HG02610 (cell line): ENCODE data around the gene DIP2A.
A peak's percentile ranks its signal among the peaks of the same experiment; 100 is the strongest.

Experiments used
- ATAC-seq: cut with Tn5 transposase; IDR thresholded peaks from one replicate; pipeline ENCODE4 v1.9.1; 2021; ENCODE audit warnings: mild to moderate bottlenecking, moderate library complexity; ENCODE audit not compliant: unreplicated experiment

Gene DIP2A

GRCh38 chr21:46480466-46480865, 21.8 kb downstream of the DIP2A start:
- ATAC-seq = no peak

- ATAC-seq = no peak
These were observed 23.6 kb downstream of the DIP2A start for GRCh38 chr21:46482225-46482845.

DNA sequence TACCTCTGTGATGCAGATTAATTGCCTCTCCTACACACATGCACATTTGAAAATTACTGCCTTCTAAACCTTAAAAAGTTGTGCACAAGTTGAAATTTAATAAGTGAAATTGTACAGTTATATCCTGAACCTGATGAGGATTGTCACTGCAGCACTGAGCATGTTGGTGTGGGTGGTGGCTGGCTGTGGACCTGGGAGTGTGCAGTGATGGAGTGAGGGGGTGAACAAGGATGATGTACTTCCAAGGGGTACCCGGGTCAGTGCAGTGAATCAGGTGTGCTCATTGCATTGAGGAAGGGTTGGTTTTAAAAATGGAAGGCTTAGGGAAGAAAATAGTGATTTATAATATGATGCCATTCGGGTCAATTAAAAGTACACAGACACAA, 24.1 kb downstream of the DIP2A start:
- ATAC-seq = no peak

- ATAC-seq = no peak
These were observed 24.9 kb downstream of the DIP2A start for GRCh38 chr21:46483300-46484295.

- no peak for ATAC-seq
These were observed 27.9 kb downstream of the DIP2A start for GRCh38 chr21:46486481-46487126.

GRCh38 chr21:46489162-46489663, 30.5 kb downstream of the DIP2A start:
- ATAC-seq = no peak

- no peak for ATAC-seq
These were observed 31.1 kb downstream of the DIP2A start for GRCh38 chr21:46489800-46490199.

DNA sequence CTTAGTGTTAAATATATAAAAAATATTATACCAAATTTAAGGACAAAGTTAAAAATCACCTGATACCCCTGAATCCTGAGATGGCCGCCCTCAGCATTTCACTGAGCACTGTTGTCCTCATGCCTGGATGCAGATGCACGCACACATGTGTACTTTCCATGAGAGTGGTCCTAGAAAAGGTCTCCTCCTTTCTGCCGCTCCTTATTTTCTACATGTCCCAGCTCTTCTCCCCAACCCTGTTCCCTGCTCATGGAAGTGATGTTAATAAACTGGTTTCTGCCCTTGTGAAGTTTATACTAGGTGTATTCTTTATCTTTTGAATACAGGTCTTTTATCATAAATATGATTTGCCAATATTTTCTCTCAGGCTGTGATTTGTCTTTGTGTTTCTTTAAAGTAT, 32.9 kb downstream of the DIP2A start:
- ATAC-seq = no peak

DNA sequence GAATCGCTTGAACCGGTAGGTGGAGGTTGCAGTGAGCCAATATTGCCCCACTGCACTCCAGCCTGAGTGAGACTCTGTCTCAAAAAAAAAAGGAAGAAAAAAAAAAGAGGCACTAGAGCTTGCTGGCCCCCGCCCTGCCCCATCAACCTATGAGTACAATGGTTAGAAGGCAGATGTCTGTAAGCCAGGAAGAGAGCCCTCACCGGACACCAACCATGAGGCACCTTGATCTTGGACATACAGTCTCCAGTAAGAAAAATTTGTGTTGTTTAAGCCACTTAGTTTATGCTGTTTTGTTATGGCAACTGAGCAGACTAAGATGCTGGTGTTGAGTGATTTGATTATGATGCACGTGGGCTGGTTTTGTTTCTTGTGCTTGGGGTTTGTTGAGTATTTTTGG, 34.2 kb downstream of the DIP2A start:
- ATAC-seq = no peak

DNA sequence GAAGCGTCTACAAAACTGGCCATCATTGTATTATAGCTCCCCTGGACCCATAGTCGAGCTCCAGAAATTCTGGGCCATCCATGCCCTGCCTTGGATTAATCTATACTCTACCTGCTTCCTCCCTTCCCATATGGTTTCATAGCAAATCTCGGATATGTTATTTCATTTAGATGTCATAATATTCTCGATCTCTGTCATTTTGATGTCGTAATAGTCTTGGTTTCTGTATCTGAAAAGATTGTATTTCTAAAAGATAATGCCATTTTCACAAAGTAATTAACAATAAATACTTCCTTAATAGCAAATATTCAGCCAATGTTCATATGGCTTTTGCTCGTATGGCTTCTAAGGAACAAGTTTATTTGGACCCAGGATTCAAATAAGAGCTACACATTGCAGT, 35.1 kb downstream of the DIP2A start:
- ATAC-seq = no peak

GRCh38 chr21:46498335-46499050, 39.8 kb downstream of the DIP2A start:
- ATAC-seq = no peak

GRCh38 chr21:46500224-46500861, 41.7 kb downstream of the DIP2A start:
- ATAC-seq = no peak

GRCh38 chr21:46503922-46504550, 45.3 kb downstream of the DIP2A start:
- peak; percentile 56 for ATAC-seq

DNA sequence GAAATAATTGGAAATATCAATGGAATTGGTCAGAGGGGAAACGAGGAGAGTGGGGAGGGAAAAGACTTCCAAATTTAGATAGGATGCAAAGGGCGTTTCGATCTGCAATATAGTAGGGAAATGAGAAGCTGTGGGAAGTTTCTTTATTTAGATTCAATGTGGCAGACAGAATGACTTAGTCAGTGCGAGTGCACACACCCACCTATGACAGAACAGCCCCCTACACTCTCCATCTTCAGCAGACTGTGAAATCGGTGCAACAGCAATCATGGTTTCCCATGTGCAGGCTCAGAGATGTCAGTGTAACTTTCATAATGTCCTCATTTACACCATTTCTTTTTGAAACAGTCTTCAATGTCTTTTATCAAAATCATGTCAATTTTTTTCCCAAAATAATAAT, 46.0 kb downstream of the DIP2A start:
- ATAC-seq = no peak

DNA sequence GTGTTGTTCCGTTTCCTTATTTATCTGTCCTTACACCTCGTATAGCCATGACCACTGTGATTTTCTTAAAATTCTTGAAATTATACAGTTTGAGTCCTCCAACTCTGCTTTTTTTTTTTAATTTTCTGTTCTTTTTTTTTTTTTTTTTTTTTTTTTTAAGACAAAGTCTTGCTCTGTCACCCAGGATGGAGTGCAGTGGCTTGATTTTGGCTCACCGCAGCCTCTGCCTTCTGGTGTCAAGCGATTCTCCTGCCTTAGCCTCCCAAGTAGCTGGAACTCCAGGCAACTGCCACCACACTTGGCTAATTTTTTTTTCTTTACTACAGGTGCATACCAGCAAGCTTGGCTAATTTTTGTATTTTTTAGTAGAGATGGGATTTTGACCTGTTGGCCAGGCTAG, 48.9 kb downstream of the DIP2A start:
- ATAC-seq = no peak

DNA sequence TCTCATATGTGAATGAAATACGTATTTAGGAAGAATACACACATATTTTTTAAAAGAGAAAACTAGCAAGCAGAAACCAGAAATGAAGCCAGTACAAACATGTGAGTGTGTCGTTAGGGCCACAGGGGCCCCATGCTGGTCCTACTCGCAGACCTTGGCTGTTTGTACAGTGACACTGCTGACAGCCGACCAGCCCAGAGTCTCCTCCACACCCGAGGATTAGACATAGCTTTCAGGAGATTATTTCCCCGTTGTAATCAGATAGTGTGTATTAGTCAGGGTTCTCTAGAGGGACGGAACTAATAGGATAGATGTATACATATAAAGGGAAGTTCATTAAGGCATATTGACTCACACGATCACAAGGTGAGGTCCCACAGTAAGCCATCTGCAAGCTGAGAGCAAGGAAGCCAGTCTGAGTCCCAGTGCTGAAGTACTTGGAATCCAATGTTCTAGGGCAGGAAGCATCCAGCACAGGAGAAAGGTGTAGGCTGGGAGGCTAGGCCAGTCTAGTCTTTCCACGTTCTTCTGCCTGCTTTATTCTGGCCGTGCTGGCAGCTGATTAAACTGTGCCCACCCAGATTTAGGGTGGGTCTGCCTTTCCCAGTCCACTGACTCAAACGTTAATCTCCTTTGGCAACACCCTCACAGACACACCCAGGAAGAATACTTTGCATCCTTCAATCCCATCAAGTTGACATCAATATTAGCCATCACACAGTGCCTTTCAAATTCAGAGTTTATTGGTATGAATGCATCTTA, 51.2 kb downstream of the DIP2A start:
- no peak for ATAC-seq

GRCh38 chr21:46515109-46515508, 56.4 kb downstream of the DIP2A start:
- no peak for ATAC-seq

GRCh38 chr21:46516068-46516467, 57.4 kb downstream of the DIP2A start:
- no peak for ATAC-seq

DNA sequence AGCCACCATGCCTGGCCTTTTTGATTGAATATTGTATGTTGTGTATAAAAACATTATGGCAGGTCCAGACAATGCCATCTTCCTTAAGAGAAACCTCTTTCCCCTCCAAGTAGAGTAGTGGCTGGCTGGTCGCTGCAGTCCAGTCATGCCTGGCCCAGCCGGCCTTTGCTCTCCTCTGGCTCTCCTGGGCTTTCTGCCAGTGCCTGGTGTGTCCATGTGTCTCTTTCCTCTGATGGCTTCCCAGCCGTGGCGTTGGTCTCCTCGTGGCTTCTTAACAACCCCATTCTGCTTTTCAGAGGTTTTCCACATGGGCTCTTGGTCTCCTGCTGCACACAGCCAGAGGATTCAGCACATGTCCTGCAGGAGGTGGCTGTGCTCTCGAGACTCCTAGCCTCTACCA, 58.7 kb downstream of the DIP2A start:
- no peak for ATAC-seq
